ENCODE results near the gene TWNK. TPM values are rescaled to one million over a fixed set of nuclear protein-coding genes. Genes with fewer than 3 reads are reported as not detected.

Gene TWNK
- total RNA-seq, 1 donor from 2014 or later, result 6.5 TPM

- FAIRE-seq (no peak), DNase-seq (ENCODE audit: low spot score in 2 of 2) (peak in 1 of 2 donors; percentile 63)
Measured at GRCh38 chr10:100993986-100994708, 6.8 kb downstream of the TWNK start.

GRCh38 chr10:100995181-100995580, 7.8 kb downstream of the TWNK start:
- FAIRE-seq (no peak), DNase-seq (ENCODE audit: low spot score in 2 of 2) (no peak)

DNA sequence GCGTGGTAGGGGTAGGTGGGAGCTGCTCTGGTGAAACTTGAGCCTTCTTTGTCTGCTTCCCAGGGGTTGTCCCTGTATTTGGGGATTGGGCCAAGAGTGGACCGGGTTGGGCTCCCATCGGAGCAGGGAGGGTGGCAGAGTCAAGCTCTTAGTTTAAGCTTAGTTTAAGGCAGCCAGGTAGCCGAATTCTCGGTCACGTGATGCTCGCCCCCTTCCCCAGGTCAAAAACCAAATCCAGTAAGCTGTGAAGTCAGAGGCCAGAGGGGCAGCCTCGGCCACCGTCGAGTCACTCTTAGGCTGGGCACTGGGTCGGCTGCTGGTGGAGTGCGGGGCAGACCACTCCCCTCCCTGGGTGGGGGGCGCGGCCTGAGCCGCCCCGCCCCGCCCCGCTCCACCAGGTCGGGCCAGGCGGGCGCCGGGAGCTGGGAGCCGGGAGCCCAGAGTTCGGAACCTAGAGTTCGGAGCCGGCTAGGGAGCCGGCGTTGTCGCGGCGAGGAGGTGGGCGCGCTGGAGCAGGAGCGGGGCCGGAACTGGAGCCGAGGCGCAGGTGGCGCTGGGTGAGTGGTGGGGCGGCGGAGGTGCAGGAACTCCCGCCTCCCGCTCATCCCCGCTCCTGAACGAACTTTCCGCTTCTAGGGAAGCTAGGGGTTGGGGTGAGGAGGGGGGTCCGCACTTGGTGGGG, 9.5 kb downstream of the TWNK start:
- DNase-seq (ENCODE audit: low spot score in 2 of 2) (no peak), FAIRE-seq (no peak)

DNA sequence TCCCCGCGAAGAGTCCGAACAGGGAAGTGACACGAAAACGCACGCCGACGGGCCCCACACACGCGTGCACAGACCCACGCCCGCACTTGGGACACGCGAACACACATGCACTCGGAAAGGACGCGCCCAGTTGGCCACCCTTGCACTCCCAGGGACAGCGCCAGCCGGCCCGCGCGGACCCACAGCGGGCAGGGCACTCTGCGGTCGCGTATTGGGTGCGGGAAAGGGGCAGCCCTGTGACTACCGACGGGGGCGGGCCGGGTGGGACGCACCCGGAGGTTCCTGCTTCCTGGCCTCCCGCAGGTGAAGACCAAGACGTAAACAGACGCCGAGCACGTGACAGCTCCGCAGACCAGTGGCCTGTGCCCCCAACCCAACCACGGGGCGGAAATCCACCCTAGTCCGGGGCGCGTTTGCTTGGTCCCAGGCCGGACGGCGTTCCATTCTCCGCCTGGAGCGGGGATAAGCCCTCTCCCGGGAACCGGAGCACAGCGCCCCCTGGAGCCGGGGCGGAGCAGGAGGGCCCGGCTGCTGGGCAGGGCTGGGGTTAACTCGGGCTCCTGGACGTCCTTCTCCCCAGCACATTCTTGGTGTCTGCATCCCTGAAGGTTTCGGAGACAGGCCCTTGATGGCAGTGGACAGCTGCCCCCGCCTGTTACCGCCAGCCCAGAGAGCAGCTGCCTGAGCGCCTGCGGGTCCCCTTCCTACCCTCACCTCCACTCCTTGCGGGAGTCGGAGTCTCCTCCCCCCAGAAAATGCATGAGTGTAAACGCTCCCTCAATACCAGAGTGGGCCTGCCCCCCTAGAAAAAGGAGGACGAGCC, 10.2 kb downstream of the TWNK start:
- FAIRE-seq (no peak), DNase-seq (ENCODE audit: low spot score in 2 of 2) (peak; percentile 70 to 78)

DNA sequence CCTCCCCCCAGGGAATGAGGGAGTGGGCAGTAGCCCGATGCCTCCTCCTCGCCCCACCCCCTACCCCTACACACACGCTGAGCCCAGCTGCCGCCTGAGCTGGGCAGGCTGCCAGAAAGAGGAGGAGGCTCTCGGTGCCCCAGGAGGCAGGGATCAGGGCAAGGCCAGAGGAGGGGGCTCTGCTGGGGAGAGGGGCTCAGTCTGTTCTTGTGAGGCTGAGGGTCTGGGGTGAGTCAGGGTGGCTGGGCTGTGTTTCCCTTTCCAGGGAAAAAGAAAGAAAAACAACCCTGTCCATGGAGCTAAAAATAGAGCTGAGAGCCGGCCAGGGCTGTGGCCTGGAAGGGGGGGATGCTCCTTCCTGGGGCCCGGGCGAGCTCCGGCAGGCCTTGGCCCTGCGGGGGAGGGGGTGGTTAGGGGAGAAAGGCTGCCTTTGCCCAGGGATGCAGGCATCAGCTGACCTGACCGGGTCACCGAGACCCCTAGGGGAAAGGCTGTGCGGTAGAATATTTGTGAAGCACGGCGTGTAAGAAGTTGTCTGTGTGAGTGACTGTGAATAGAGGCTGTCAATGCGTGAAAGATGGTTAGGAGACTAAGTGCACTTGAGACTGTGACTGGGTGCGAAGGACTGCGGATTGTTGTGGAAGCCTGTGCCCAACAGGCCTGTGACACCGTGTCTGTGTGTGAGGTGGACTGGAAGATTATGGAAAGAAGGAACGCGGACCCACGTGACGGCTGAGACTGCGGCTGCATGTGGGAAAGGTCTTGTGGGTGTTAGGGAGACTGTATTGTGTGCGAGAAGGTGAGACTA, 11.0 kb downstream of the TWNK start:
- DNase-seq (ENCODE audit: low spot score in 2 of 2), result peak; percentile 88 to 94
- FAIRE-seq, result no peak

GRCh38 chr10:100998991-100999741, 11.8 kb downstream of the TWNK start:
- FAIRE-seq (no peak), DNase-seq (ENCODE audit: low spot score in 2 of 2) (peak; percentile 87 to 93)

- FAIRE-seq (no peak), DNase-seq (ENCODE audit: low spot score in 2 of 2) (no peak)
Measured at GRCh38 chr10:100999742-101000126, 12.4 kb downstream of the TWNK start, which contains the start of gene LZTS2. LZTS2 (plus strand) TSS chr10:100999808; CDS start chr10:101002539, 2,731 bp downstream.

DNA sequence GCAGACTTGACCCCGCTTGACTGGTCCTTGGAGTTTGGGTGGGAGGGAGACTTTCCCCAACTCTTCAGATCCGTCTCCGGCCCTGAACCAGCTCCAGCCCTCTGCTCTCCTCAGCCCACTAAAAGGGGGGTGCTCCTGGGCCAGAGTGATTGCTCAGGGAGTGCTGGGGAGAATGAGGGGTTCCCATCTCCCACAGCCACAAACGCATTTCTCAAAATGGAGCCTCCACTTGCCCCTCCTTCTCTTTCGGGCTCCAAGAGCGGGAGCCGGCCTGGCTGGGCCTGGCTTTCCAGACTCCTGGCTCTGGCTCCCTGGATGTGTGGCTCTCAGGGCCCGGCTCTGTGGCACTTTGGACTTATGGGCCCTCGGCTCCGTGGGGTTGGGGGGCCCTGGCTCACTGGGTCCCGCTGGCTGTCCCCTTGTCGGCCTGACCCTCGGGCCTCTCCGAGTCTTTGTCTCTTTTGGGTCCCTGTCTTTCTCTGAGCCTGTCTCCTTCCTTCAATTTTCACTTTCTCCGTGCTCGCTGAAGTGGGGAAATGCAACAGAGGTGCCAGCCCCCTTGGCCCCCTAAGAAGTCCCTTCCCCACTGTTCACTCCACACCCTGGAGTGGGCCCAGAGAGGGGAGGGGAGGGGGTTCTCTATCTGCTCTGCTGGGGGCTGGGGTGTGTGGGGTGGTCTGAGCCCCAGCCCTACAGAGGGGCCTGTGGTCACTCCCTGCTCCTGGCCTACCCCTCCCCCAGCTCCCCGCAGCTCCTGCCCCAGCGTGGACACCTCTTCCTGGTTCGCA, 13.0 kb downstream of the TWNK start:
- FAIRE-seq (no peak), DNase-seq (ENCODE audit: low spot score in 2 of 2) (peak; percentile 44 to 61)

DNA sequence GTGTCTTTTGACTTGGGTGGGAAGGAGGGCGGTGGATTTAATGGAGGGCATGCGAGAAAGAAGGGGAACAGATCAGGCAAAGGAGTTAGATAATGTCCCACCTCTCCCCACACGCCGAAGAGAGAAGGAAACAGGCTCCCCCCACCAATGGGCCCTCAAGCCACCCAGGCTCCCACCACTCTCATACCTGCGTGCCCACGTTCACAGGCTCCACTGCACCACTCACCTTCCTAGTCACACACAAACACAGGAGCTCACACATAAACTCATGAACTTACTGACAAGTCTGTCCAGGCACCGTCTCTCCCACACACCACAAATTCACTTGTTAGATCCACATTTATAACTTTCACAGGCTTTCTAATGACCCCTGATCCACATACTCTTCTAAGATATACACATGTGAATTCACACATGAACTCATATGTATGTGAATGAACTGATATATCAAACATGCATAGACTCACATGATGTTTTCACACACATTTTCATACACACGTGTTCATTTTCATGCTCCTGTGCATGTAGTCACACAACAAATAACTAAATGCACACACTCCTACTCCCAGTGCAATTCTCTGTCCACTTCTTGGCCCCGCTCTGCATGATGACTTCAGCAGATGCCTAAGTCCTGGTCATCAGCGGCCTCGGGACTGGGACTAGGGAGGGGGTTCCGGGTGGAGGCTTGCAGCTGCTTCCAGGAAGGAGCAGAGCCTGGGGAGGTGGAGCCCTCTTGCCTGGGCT, 13.7 kb downstream of the TWNK start:
- DNase-seq (ENCODE audit: low spot score in 2 of 2) (peak; percentile 69 to 80), FAIRE-seq (no peak)

GRCh38 chr10:101001659-101002035, 14.3 kb downstream of the TWNK start:
- no peak for FAIRE-seq
- DNase-seq (ENCODE audit: low spot score in 2 of 2), result no peak

GRCh38 chr10:101002456-101002855, 15.1 kb downstream of the TWNK start:
- FAIRE-seq, result no peak
- no peak for DNase-seq (ENCODE audit: low spot score in 2 of 2)

GRCh38 chr10:101003639-101004206, 16.4 kb downstream of the TWNK start:
- DNase-seq (ENCODE audit: low spot score in 2 of 2) (no peak), FAIRE-seq (no peak)

- FAIRE-seq, result no peak
- DNase-seq (ENCODE audit: low spot score in 2 of 2), result no peak
Measured at GRCh38 chr10:101005361-101005760, 18.0 kb downstream of the TWNK start.

DNA sequence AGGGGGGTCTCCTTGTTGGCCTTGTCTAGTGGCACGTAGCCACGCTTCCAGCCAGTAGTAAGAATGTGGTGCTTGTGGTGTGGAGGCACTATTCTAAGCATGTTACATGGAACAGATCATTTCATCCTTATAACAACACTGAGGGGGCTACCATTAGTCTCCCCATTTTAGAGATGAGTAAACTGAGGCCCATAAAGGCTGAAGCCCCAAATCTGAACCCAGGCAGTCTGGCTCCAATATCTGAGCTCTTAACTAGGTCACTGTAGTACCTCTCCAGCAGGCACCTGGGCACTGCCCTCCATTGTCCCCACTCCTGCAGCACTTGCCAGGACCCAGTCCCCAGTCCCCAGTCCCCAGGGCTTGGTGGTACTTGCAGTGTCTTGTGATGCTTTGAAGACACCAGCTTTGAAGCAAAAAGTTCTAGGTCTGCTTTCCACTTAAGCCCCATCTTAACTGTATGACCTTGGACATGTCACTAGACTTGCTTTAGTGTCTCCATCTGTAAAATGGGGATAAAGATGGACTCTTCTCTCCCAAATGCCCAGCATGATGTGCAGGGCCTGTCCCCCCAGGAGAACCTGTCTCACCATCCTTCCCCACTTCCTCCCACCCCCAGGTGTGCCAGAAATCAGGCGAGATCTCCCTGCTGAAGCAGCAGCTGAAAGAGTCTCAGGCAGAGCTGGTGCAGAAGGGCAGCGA, 18.7 kb downstream of the TWNK start:
- DNase-seq (ENCODE audit: low spot score in 2 of 2) (no peak), FAIRE-seq (no peak)

DNA sequence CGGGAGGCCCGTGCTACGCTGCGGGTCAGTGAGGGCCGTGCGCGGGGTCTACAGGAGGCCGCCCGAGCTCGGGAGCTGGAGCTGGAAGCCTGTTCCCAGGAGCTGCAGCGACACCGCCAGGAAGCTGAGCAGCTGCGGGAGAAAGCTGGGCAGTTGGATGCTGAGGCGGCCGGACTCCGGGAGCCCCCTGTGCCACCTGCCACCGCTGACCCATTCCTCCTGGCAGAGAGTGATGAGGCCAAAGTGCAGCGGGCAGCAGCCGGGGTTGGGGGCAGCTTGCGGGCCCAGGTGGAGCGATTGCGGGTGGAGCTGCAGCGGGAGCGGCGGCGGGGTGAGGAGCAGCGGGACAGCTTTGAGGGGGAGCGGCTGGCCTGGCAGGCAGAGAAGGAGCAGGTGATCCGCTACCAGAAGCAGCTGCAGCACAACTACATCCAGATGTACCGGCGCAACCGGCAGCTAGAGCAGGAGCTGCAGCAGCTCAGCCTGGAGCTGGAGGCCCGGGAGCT, 19.3 kb downstream of the TWNK start:
- FAIRE-seq (no peak), DNase-seq (ENCODE audit: low spot score in 2 of 2) (no peak)

- peak in 1 of 2 donors; percentile 46 for DNase-seq (ENCODE audit: low spot score in 2 of 2)
- no peak for FAIRE-seq
Measured at GRCh38 chr10:101007099-101007711, 19.9 kb downstream of the TWNK start.
